ENCODE results near the gene NPHP1. TPM values are rescaled to one million over a fixed set of nuclear protein-coding genes. Genes with fewer than 3 reads are reported as not detected.
"Not testable (repeated sequence)": the region's sequence is repeated elsewhere in the genome, so short reads cannot be mapped to it uniquely, and the experiment has no call there.

Gene NPHP1
- total and polyA plus RNA-seq, 2 experiments from 2014 or later = 3.1 to 10.9 TPM

DNA sequence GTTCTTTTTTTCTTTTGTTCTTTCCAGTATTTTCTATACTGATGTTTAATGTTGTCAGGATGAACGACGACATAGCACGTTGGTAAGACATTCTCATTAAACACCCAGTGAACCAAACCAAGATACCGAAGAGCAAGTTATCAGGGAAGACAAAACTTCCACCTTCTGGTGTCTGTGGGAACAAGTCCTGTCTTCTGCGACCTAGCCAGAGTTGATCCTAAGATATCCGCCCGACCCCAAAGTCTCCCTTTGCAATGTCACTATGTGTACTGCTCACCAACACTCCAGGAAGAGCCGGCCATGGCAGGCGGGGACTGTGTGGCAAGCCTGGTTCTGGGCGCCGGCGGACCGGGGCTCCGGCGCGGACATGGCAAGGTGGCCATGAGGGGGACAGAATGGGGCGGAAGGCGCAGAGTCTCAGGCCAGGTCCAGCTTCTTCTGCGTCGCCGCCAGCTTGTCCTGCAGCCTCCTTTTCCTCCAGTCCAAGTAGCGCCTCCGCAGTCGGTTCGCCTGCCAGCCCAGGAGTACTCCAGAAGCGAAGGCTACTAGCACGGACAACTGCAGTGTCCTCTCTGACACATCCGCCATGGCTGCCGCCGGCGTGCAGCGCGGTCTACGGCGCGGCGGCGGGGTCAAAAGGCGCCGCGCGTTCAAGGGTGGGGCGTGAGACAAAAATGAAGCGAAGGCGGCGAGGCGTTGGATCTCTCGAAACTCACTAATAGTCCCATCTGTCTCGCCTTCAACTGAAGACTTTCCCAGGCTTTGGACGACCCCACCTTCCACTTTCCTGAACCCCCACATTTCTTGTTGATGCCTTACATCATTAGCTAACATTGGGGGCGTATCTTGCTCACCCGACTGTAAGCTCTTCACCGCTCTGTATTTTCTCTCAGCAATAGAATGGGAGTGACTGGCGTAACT lies 7.4 kb upstream of the NPHP1 start, which contains the start of gene MTLN:
MTLN (minus strand) TSS at position 610 of the 921 bp plus-strand sequence; CDS start at position 588, 22 bp downstream.
- peak within 1 kb of the TSS; percentile 90 for H3K4me2 ChIP-seq (ENCODE audit: unreplicated experiment)
- no peaks in the 10 kb centered on the region for H3K9me2 ChIP-seq (ENCODE audit: insufficient read depth)
- peak within 1 kb of the TSS; percentile 86 for H3K4me3 ChIP-seq
- H3K27me3 ChIP-seq (replicated peaks; ENCODE audit: insufficient read depth) = no peaks in the 10 kb centered on the region
- in situ Hi-C loops (cut with MboI) = no loop called here
- peak within 1 kb of the TSS; percentile 96 for H2AFZ ChIP-seq
- peaks cover 20% of the 10 kb centered on the region for H3K79me2 ChIP-seq (ENCODE audit: insufficient read depth)
- H3K4me1 ChIP-seq (ENCODE audit: insufficient read depth) = no peaks in the 10 kb centered on the region
- peaks cover 13% of the 10 kb centered on the region; the same call in 1 of the 2 replicates for H3F3A ChIP-seq (ENCODE audit: insufficient read depth)
- DNase-seq = peak; percentile 90
- H3K9ac ChIP-seq = peak within 1 kb of the TSS; percentile 86
- TF ChIP-seq EZH2phosphoT487 (IDR thresholded peaks at IDR 0.05; ENCODE audit: insufficient read depth, low read depth) (no peak), EZH2 (IDR thresholded peaks at IDR 0.05; ENCODE audit: insufficient read depth, poor library complexity, severe bottlenecking) (no peak)
- H3K27ac ChIP-seq = peak within 1 kb of the TSS; percentile 76
- WGBS, 2 experiments (ENCODE audit: low coverage in 1 of 2, low lambda C conversion rate in 2 of 2, missing lambda C conversion rate in 2 of 2) = 1 to 3% methylated on average over 53 to 54 of the region's 54 CpGs
- no peaks in the 10 kb centered on the region for H3K9me3 ChIP-seq (ENCODE audit: low read depth)
- no peaks in the 10 kb centered on the region for H4K20me1 ChIP-seq (ENCODE audit: insufficient read depth)
- H3K36me3 ChIP-seq (ENCODE audit: low read depth) = no peaks in the 10 kb centered on the region

DNA sequence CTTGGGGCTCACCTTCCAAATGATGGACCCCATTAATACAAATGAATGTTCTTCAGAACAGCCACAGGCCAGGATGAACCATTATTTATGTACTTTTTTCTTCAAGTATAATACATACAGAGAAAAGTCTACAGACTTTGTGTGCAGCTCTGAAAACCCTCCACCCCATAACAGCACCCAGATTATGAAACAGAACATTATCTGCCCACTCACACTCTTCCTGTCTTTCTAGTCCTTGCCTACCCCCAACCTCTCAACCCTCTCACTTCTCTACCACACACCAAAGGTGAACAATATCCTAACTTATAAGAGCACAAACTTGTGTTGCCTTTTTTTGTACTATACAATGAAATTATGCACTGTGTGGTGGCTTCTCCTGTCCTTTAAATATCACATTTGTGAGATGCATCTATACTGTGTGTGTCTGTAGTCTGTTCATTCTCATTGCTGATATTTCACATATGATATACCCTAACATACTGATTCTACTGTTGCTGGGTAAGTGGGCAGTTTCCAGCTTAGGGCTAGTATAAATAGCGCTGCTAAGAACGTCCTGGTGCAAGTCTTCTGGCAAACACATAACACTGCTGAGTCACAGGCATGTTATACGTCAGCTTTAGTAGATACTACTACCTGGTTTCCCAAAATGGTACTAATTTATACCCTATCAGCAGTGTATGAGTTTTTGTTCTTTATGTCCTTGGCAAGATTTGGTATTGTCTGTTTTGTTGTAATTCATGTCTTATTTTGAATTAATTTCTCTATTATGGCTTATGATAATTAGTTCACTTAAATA lies 1.0 kb upstream of the NPHP1 start:
- H2AFZ ChIP-seq = peak overlapping the region; percentile 97

DNA sequence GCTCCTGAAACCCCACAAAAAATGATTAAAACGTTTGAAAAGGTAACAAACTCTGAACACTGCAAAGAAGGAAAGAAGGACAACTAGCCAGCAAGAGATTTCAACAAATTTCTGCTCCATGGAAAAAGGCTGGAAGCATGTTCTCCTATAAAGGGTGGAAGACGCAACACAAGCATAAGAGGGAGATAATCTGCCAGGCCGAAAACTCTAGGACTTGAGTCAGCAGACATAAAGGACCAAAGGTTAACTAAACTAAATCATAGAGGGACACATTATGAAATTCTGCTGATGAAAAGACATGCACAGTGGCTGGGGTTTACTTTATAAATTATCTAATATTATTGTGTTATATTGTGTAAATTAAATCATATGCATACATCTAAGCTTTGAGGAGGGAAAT lies 6.8 kb downstream of the NPHP1 start:
- no peak overlapping the region for H3K9ac ChIP-seq
- in situ Hi-C loops (cut with MboI) = no loop called here
- H3K27me3 ChIP-seq (replicated peaks; ENCODE audit: insufficient read depth) = no peaks in the 10 kb centered on the region
- no peaks in the 10 kb centered on the region for H3K36me3 ChIP-seq (ENCODE audit: low read depth)
- H4K20me1 ChIP-seq (ENCODE audit: insufficient read depth) = no peaks in the 10 kb centered on the region
- no peaks in the 10 kb centered on the region for H3F3A ChIP-seq (ENCODE audit: insufficient read depth)
- DNase-seq = no peak
- H3K79me2 ChIP-seq (ENCODE audit: insufficient read depth) = no peaks in the 10 kb centered on the region
- no peak overlapping the region for H3K27ac ChIP-seq
- no peak for TF ChIP-seq EZH2 (IDR thresholded peaks at IDR 0.05; ENCODE audit: insufficient read depth, poor library complexity, severe bottlenecking)
- no peak for TF ChIP-seq EZH2phosphoT487 (IDR thresholded peaks at IDR 0.05; ENCODE audit: insufficient read depth, low read depth)
- 80 to 85% methylated on average over 3 of the region's 3 CpGs for WGBS, 2 experiments (ENCODE audit: low coverage in 1 of 2, low lambda C conversion rate in 2 of 2, missing lambda C conversion rate in 2 of 2)
- no peak overlapping the region for H3K4me3 ChIP-seq
- no peaks in the 10 kb centered on the region for H3K4me1 ChIP-seq (ENCODE audit: insufficient read depth)
- no peaks in the 10 kb centered on the region for H3K9me2 ChIP-seq (ENCODE audit: insufficient read depth)
- no peak overlapping the region for H2AFZ ChIP-seq
- H3K9me3 ChIP-seq (ENCODE audit: low read depth) = no peaks in the 10 kb centered on the region
- H3K4me2 ChIP-seq (ENCODE audit: unreplicated experiment) = no peak overlapping the region

More for the DNA sequence above, 1.0 kb upstream of the NPHP1 start:
- H3K27me3 ChIP-seq (replicated peaks; ENCODE audit: insufficient read depth) = no peaks in the 10 kb centered on the region
- no peaks in the 10 kb centered on the region for H3K9me3 ChIP-seq (ENCODE audit: low read depth)
- peaks cover under 1% of the 10 kb centered on the region; the same call in 1 of the 2 replicates for H3K79me2 ChIP-seq (ENCODE audit: insufficient read depth)
- H3K4me1 ChIP-seq (ENCODE audit: insufficient read depth) = peaks cover 5% of the 10 kb centered on the region; the same call in 1 of the 2 replicates
- no peaks in the 10 kb centered on the region for H3K9me2 ChIP-seq (ENCODE audit: insufficient read depth)
- peak overlapping the region; percentile 100 for H3K4me2 ChIP-seq (ENCODE audit: unreplicated experiment)
- peak overlapping the region; percentile 80; the same call in 1 of the 2 replicates for H3K4me3 ChIP-seq
- TF ChIP-seq EZH2 (IDR thresholded peaks at IDR 0.05; ENCODE audit: insufficient read depth, poor library complexity, severe bottlenecking) = no peak
- no peak for TF ChIP-seq EZH2phosphoT487 (IDR thresholded peaks at IDR 0.05; ENCODE audit: insufficient read depth, low read depth)
- H3K9ac ChIP-seq = no peak overlapping the region; the same call in 1 of the 2 replicates
- H3K27ac ChIP-seq = no peak overlapping the region
- no peaks in the 10 kb centered on the region for H4K20me1 ChIP-seq (ENCODE audit: insufficient read depth)
- in situ Hi-C loops (cut with MboI) = no loop called here
- 46 to 50% methylated on average over 3 of the region's 3 CpGs for WGBS, 2 experiments (ENCODE audit: low coverage in 1 of 2, low lambda C conversion rate in 2 of 2, missing lambda C conversion rate in 2 of 2)
- no peaks in the 10 kb centered on the region for H3K36me3 ChIP-seq (ENCODE audit: low read depth)
- peak; percentile 34 for DNase-seq
- peaks cover 13% of the 10 kb centered on the region for H3F3A ChIP-seq (ENCODE audit: insufficient read depth)

DNA sequence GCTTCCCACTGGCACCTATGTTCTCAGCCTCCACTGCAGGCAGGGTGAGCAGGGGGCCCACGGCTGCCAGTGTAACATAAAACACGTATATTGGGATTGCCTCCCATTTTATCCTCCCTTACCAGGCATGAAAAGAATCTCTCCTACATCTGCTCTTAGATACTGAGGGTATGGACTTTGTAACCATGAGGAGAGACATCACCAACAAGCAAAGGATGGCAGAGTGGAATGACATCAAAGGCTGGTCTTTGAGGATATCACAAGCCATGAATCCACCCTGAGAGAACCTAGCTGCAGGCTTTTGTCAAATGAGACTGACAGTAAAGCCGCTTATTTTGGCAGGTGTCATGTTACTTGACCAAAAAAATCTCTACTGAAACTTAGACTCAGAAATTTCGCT lies 7.4 kb downstream of the NPHP1 start:
- in situ Hi-C loops (cut with MboI) = no loop called here
- no peaks in the 10 kb centered on the region for H3K79me2 ChIP-seq (ENCODE audit: insufficient read depth)
- WGBS, 2 experiments (ENCODE audit: low coverage in 1 of 2, low lambda C conversion rate in 2 of 2, missing lambda C conversion rate in 2 of 2) = 71 to 76% methylated on average over 4 of the region's 4 CpGs

DNA sequence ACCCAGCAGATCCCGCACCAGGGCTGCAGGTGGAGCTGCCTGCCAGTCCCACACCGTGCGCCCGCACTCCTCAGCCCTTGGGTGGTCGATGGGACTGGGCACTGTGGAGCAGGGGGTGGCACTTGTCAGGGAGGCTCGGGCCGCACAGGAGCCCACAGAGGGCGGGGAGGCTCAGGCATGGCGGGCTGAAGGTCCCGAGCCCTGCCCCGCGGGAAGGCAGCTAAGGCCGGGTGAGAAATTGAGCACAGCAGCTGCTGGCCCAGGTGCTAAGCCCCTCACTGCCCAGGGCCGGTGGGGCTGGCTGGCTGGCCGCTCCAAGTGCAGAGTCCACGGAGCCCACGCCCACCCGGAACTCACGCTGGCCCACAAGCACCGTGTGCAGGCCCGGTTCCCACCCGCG lies 14.6 kb downstream of the NPHP1 start:
- H3K9me3 ChIP-seq (ENCODE audit: low read depth); H3K4me1 ChIP-seq (ENCODE audit: insufficient read depth); H3K27me3 ChIP-seq (replicated peaks; ENCODE audit: insufficient read depth); H4K20me1 ChIP-seq (ENCODE audit: insufficient read depth); H3K36me3 ChIP-seq (ENCODE audit: low read depth); H3K27ac ChIP-seq; in situ Hi-C loops (cut with MboI); H3K9ac ChIP-seq; H3K4me3 ChIP-seq; H3K79me2 ChIP-seq (ENCODE audit: insufficient read depth); H3K9me2 ChIP-seq (ENCODE audit: insufficient read depth); H3K4me2 ChIP-seq (ENCODE audit: unreplicated experiment); H2AFZ ChIP-seq; H3F3A ChIP-seq (ENCODE audit: insufficient read depth); DNase-seq: not testable (repeated sequence)
- WGBS, 2 experiments (ENCODE audit: low coverage in 1 of 2, low lambda C conversion rate in 2 of 2, missing lambda C conversion rate in 2 of 2) = 92 to 96% methylated on average over 13 to 23 of the region's 23 CpGs

More for the DNA sequence above, 7.4 kb downstream of the NPHP1 start:
- Histone ChIP-seq H3K4me1 (ENCODE audit: insufficient read depth) (no peaks in the 10 kb centered on the region), H3K4me3 (no peak overlapping the region), H2AFZ (no peak overlapping the region), H3K27ac (no peak overlapping the region), H4K20me1 (ENCODE audit: insufficient read depth) (no peaks in the 10 kb centered on the region), H3K9me3 (ENCODE audit: low read depth) (no peaks in the 10 kb centered on the region), H3K9me2 (ENCODE audit: insufficient read depth) (no peaks in the 10 kb centered on the region), H3K27me3 (replicated peaks; ENCODE audit: insufficient read depth) (no peaks in the 10 kb centered on the region), H3K9ac (no peak overlapping the region), H3F3A (ENCODE audit: insufficient read depth) (no peaks in the 10 kb centered on the region), H3K36me3 (ENCODE audit: low read depth) (no peaks in the 10 kb centered on the region), H3K4me2 (ENCODE audit: unreplicated experiment) (no peak overlapping the region)
- TF ChIP-seq EZH2 (IDR thresholded peaks at IDR 0.05; ENCODE audit: insufficient read depth, poor library complexity, severe bottlenecking) = no peak
- TF ChIP-seq EZH2phosphoT487 (IDR thresholded peaks at IDR 0.05; ENCODE audit: insufficient read depth, low read depth) = no peak
- DNase-seq = no peak
